ENCODE results near the gene AGA. TPM values are rescaled to one million over a fixed set of nuclear protein-coding genes. Genes with fewer than 3 reads are reported as not detected.

AGA gene
- total and polyA plus RNA-seq, 8 donors: 5.5 to 16.7 (median 13.4) TPM

DNA sequence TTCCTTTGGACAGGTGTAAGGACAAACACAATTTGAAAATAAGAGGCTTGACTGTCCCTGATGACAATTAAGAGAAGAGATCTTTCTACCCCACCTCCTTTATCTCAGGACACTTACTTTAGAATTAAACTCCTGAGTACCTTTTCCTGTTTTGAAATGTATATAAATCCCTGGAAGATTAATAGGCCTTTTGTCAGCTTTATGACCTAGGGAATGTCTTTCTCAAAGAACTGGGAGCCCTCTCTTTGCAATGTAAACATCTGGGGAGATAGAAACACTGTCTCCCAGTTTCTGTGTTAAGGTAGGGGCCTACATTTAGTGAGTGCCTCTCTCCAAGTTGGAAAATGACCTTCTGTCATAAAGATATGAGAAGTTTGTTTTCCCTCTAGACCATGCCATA, 31.7 kb downstream of the AGA start:
- no peaks in the 10 kb centered on the region for H3K9me3 ChIP-seq
- H3K4me1 ChIP-seq: peaks cover 0 to 6% (median 0%) of the 10 kb centered on the region in 3 donors
- ATAC-seq (no peak), FAIRE-seq (no peak), DNase-seq (no peak)
- no peaks in the 10 kb centered on the region for H3K27me3 ChIP-seq
- H3K27ac ChIP-seq: no peak overlapping the region
- intact Hi-C loops (cut with DNase I): no loop called here
- H3K4me3 ChIP-seq: no peak overlapping the region
- no peaks in the 10 kb centered on the region for H3K36me3 ChIP-seq
- TF ChIP-seq, protein P1, sequence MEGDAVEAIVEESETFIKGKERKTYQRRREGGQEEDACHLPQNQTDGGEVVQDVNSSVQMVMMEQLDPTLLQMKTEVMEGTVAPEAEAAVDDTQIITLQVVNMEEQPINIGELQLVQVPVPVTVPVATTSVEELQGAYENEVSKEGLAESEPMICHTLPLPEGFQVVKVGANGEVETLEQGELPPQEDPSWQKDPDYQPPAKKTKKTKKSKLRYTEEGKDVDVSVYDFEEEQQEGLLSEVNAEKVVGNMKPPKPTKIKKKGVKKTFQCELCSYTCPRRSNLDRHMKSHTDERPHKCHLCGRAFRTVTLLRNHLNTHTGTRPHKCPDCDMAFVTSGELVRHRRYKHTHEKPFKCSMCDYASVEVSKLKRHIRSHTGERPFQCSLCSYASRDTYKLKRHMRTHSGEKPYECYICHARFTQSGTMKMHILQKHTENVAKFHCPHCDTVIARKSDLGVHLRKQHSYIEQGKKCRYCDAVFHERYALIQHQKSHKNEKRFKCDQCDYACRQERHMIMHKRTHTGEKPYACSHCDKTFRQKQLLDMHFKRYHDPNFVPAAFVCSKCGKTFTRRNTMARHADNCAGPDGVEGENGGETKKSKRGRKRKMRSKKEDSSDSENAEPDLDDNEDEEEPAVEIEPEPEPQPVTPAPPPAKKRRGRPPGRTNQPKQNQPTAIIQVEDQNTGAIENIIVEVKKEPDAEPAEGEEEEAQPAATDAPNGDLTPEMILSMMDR (IDR thresholded peaks at IDR 0.05): no peak

DNA sequence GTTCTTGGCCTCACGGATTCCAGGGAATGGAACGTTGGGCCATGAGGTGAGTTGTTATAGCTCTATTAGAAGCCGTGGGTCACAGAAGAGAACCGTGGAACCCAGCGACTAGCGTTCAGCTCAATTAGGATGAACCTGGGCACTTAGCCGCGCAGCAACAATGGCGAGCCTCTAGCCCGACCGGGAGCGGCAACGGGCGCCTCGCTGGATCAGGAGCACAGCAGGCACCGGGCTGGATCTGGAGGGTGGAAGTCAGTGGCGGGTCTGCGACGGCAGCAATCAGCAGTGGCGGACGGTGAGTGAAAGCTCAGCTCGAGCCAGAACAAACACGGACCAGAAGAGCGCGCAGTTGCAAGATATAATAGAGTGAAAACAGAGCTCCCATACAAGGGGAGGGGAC, 34.2 kb downstream of the AGA start:
- DNase-seq: peak in 1 of 6 donors; percentile 50
- Histone ChIP-seq H3K36me3 (no peaks in the 10 kb centered on the region), H3K4me1 (peaks cover 0 to 13% (median 4%) of the 10 kb centered on the region in 3 donors), H3K9me3 (no peaks in the 10 kb centered on the region), H3K27me3 (no peaks in the 10 kb centered on the region), H3K27ac (no peak overlapping the region), H3K4me3 (no peak overlapping the region)
- no peak for ATAC-seq
- WGBS, 2 donors: 92 to 96% methylated on average over 23 to 25 of the region's 25 CpGs
- intact Hi-C loops (cut with DNase I): no loop called here
- TF ChIP-seq, protein P1 (IDR thresholded peaks at IDR 0.05): no peak
- FAIRE-seq: no peak

GRCh38 chr4:177405508-177405907, 36.7 kb downstream of the AGA start:
- no peak overlapping the region for H3K4me3 ChIP-seq
- TF ChIP-seq, protein P1 (IDR thresholded peaks at IDR 0.05): no peak
- WGBS, 2 donors: 21 to 36% methylated on average over 2 of the region's 2 CpGs
- H3K27ac ChIP-seq: no peak overlapping the region
- no peaks in the 10 kb centered on the region for H3K27me3 ChIP-seq
- H3K4me1 ChIP-seq: peaks cover 0 to 7% (median 4%) of the 10 kb centered on the region in 3 donors
- ATAC-seq (no peak), DNase-seq (no peak), FAIRE-seq (no peak)
- intact Hi-C loops (cut with DNase I): no loop called here
- H3K9me3 ChIP-seq: no peaks in the 10 kb centered on the region
- H3K36me3 ChIP-seq: no peaks in the 10 kb centered on the region

DNA sequence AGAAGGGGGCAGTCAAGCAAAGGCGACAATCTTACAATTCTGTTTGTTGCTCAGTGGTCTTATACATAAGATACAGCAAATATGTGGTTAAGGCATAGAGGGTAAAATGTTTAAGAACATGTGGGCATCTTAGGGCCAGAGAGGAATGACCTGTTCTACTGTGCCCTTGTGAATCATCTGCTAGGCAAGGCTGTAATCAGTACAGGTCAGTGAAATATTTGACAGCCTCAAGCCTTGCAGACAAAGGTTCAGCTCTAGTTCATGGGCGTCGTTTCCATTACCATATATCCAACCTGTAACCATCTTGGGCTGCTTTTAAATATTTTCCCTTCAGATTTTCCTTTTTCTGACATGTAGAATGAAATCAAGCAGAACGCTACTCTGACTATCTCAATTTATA, 37.3 kb downstream of the AGA start:
- Histone ChIP-seq H3K27me3 (no peaks in the 10 kb centered on the region), H3K27ac (no peak overlapping the region), H3K9me3 (no peaks in the 10 kb centered on the region), H3K36me3 (no peaks in the 10 kb centered on the region), H3K4me1 (peaks cover 0 to 7% (median 4%) of the 10 kb centered on the region in 3 donors), H3K4me3 (no peak overlapping the region)
- intact Hi-C loops (cut with DNase I): no loop called here
- FAIRE-seq (no peak), DNase-seq (no peak), ATAC-seq (peak in 2 of 4 donors; percentile 42 to 71)
- 58 to 66% methylated on average over 4 of the region's 4 CpGs for WGBS, 2 donors
- TF ChIP-seq, protein P1 (IDR thresholded peaks at IDR 0.05): no peak

DNA sequence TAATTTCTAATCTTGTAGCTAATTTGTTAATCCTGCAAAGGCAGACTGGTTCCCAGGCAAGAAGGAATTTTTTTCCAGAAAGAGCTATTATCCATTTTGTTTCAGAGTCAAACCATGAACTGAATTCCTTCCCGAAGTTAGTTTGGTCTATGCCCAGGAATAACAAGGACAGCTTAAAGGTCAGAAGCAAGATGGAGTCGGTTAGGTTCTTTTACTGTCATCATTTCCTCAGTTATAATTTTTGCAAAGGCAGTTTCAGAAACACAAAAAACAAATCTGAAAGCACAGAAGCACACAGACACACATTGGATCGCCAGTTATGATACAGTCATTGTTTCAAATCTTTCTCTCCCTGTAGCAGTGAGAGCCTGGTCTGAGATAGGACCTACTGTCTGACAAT, 37.9 kb downstream of the AGA start:
- Histone ChIP-seq H3K9me3 (no peaks in the 10 kb centered on the region), H3K4me1 (peaks cover 0 to 7% (median 4%) of the 10 kb centered on the region in 3 donors), H3K36me3 (no peaks in the 10 kb centered on the region), H3K27ac (no peak overlapping the region), H3K4me3 (no peak overlapping the region), H3K27me3 (no peaks in the 10 kb centered on the region)
- TF ChIP-seq, protein P1 (IDR thresholded peaks at IDR 0.05): no peak
- WGBS, 2 donors: 68 to 69% methylated on average over 3 of the region's 3 CpGs
- intact Hi-C loops (cut with DNase I): no loop called here
- ATAC-seq (no peak), DNase-seq (no peak), FAIRE-seq (no peak)
